Esophagus (tissue), 2 donors: Measurements from ENCODE around the gene TULP3. TPM values are rescaled to one million over a fixed set of nuclear protein-coding genes. Genes with fewer than 3 reads are reported as not detected.

ENCODE experiments used
- H3K27ac ChIP-seq, 2 donors: one replicate each; pipeline ENCODE4 v1.5.1; 2013; ENCODE audit warnings: low read depth in 2 of 2, mild to moderate bottlenecking in 2 of 2, inconsistent platforms in 1 of 2, low read length in 1 of 2, moderate library complexity in 1 of 2
- H3K27me3 ChIP-seq, 2 donors: one replicate each; pipeline ENCODE4 v1.6.1; 2013; ENCODE audit warnings: low read length in 2 of 2, control low read depth in 1 of 2, mild to moderate bottlenecking in 1 of 2; ENCODE audit not compliant: insufficient read depth in 2 of 2, control insufficient read depth in 1 of 2
- H3K36me3 ChIP-seq, 2 donors: one replicate each; pipeline ENCODE4 v1.6.1; 2013; ENCODE audit warnings: low read length in 1 of 2; ENCODE audit not compliant: control insufficient read depth in 2 of 2, insufficient read depth in 2 of 2
- H3K4me1 ChIP-seq, 2 donors: one replicate each; pipeline ENCODE4 v1.6.1; 2013; ENCODE audit warnings: low read length in 1 of 2; ENCODE audit not compliant: control insufficient read depth in 2 of 2, insufficient read depth in 2 of 2
- H3K4me3 ChIP-seq, 2 donors: one replicate each; pipeline ENCODE4 v1.5.1; 2013; ENCODE audit warnings: low read length in 2 of 2, mild to moderate bottlenecking in 2 of 2, low read depth in 1 of 2, moderate library complexity in 1 of 2
- H3K9me3 ChIP-seq, 2 donors: one replicate each; pipeline ENCODE4 v1.6.1; 2013; ENCODE audit warnings: mild to moderate bottlenecking in 2 of 2, low read depth in 1 of 2, low read length in 1 of 2, moderate library complexity in 1 of 2; ENCODE audit not compliant: control insufficient read depth in 2 of 2, insufficient read depth in 1 of 2
- WGBS, 2 donors: extraction: QIAGEN DNeasy Blood & Tissue Kit; methylation state at CpG; one replicate each; pipeline ENCODE4 v1.1.7; 2013; 5-methylcytosine and 5-hydroxymethylcytosine counted together
- polyA plus RNA-seq, 2 donors: library from polyadenylated mRNA; stranded (reverse); fragments of 200-250 nt; gene quantifications; one replicate each; pipeline ENCODE4 v1.2.3, GENCODE V29; 2013
- donor health status: healthy with polysubstance abuse.
- donor health status: Bipolar disorder and iron deficiency.

The TULP3 gene
- polyA plus RNA-seq, 2 donors, result 12.8 to 15.0 TPM

DNA sequence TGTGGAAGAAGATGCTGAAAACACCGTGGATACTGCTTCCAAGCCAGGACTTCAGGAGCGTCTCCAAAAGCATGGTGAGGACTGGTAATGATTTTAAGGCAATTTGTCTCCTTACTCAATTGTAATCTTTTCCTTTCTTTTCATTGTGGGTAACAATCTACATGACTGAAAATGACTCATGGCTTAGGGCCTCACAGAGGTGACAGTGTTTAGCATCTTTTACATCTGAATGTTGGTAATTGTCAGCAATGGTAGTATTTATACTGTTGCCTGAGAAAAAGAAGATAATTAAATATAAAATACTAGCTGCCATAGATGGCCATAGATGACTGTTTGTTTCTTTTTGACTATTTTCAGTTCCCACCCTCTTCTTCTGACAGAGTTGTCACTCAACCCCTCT, 31.6 kb downstream of the TULP3 start:
- Histone ChIP-seq H3K9me3 (no peaks in the 10 kb centered on the region), H3K27me3 (no peaks in the 10 kb centered on the region), H3K36me3 (peaks cover 4 to 15% of the 10 kb centered on the region in 2 donors), H3K4me1 (peaks cover 0 to 3% of the 10 kb centered on the region in 2 donors), H3K4me3 (no peak overlapping the region), H3K27ac (no peak overlapping the region)
- WGBS, 2 donors, result 93 to 95% methylated on average over 2 of the region's 2 CpGs

DNA sequence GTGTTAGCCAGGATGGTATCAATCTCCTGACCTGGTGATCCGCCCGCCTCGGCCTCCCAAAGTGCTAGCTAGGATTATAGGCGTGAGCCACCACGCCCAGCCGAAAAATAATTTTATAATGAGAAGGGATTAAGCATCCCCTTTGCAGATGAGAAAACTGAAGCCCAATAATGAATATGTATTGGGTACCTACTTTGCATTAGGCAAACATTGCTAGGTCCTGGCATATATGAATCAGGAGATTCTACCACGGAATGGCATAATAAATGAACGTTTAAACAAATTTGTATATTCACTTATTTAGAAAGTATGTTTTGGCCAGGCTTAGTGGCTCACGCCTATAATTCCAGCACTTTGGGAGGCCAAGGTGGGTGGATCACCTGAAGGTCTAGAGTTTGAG, 32.4 kb downstream of the TULP3 start:
- peaks cover 4 to 15% of the 10 kb centered on the region in 2 donors for H3K36me3 ChIP-seq
- peaks cover 0 to 3% of the 10 kb centered on the region in 2 donors for H3K4me1 ChIP-seq
- 95 to 98% methylated on average over 9 of the region's 9 CpGs for WGBS, 2 donors
- H3K9me3 ChIP-seq, result no peaks in the 10 kb centered on the region
- H3K27me3 ChIP-seq, result no peaks in the 10 kb centered on the region
- H3K4me3 ChIP-seq, result no peak overlapping the region
- no peak overlapping the region for H3K27ac ChIP-seq

DNA sequence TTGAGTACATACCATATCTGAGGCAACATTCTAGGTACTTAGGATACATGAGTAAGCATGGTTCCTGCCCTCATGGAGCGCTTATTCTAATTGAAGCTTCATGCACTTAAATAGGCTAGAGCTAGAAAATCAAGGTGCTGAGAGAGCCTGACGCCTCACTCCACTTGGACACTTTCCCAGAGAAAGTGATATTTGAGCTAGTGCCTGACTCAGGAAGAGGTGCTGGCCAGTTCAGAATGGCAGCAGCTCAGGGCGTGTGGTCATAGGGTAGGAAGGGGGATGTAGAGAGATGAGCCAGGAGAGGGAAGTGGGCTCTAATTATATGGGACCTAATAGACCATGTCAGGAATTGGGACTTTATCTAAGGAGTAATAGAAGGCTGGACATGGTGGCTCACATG, 33.3 kb downstream of the TULP3 start:
- Histone ChIP-seq H3K27ac (no peak overlapping the region), H3K4me1 (peaks cover 0 to 3% of the 10 kb centered on the region in 2 donors), H3K4me3 (no peak overlapping the region), H3K36me3 (peaks cover 4 to 15% of the 10 kb centered on the region in 2 donors), H3K9me3 (no peaks in the 10 kb centered on the region), H3K27me3 (no peaks in the 10 kb centered on the region)
- WGBS, 2 donors, result 82 to 87% methylated on average over 3 of the region's 3 CpGs

DNA sequence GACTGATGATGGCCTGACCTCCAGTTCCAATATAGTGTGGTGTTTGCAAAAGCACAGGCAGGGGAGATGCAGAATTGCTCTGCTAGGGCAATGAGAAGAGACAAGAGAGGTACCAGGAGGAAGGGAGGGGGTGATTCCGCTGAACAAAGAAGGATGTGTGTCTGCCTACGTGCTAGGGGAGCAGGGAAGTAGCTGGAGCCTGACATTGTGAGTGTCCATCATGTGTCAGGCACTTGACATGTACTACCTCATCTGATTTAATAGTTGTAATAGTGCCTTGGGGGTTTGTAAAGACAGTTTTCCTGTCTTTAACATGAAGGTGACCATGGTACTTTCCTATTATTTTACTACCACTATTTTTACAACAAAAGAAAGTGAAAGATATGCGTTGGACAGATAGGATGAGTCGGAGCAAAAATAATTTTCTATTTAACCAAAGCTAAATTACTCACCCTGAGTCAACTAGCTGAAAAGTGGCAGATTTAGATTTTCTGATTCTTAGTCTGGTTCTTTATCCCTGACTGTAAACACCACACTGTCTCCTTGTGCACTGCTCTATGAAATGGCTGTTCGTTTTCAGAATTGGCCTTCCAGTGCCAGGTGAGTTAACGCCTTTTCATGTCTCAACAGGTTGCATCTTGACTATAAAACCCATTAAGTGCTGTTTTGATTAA, 34.8 kb downstream of the TULP3 start:
- peaks cover 4 to 15% of the 10 kb centered on the region in 2 donors for H3K36me3 ChIP-seq
- peak overlapping the region; percentile 53 to 62 for H3K27ac ChIP-seq
- no peaks in the 10 kb centered on the region for H3K9me3 ChIP-seq
- H3K4me1 ChIP-seq, result peaks cover 0 to 3% of the 10 kb centered on the region in 2 donors
- 54 to 69% methylated on average over 6 of the region's 6 CpGs for WGBS, 2 donors
- no peak overlapping the region for H3K4me3 ChIP-seq
- no peaks in the 10 kb centered on the region for H3K27me3 ChIP-seq

- Histone ChIP-seq H3K9me3 (no peaks in the 10 kb centered on the region), H3K4me1 (no peaks in the 10 kb centered on the region), H3K27me3 (no peaks in the 10 kb centered on the region), H3K4me3 (no peak overlapping the region), H3K27ac (no peak overlapping the region), H3K36me3 (peaks cover 14 to 20% of the 10 kb centered on the region in 2 donors)
- WGBS, 2 donors, result 80% methylated on average over 8 of the region's 8 CpGs
These were observed 40.2 kb downstream of the TULP3 start for GRCh38 chr12:2930865-2931264.

DNA sequence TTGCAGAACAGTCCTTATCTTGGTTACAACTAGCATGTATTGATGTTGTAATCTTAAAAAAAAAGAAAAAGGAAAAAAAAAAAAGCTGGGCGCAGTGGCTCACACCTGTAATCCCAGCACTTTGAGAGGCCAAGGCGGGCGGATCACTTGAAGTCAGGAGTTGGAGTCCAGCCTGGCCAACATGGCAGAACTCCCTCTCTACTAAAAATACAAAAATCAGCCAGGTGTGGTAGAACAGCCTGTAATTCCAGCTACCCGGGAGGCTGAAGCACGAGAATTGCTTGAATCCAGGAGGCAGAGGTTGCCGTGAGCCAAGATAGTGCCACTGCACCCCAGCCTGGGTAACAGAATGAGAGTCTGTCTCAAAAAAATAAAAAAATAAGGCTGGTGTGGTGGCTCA, 42.9 kb downstream of the TULP3 start:
- Histone ChIP-seq H3K4me1 (no peaks in the 10 kb centered on the region), H3K27ac (no peak overlapping the region), H3K36me3 (peaks cover 14 to 17% of the 10 kb centered on the region in 2 donors), H3K4me3 (no peak overlapping the region), H3K9me3 (no peaks in the 10 kb centered on the region), H3K27me3 (no peaks in the 10 kb centered on the region)
- WGBS, 2 donors, result 92 to 96% methylated on average over 6 of the region's 6 CpGs

DNA sequence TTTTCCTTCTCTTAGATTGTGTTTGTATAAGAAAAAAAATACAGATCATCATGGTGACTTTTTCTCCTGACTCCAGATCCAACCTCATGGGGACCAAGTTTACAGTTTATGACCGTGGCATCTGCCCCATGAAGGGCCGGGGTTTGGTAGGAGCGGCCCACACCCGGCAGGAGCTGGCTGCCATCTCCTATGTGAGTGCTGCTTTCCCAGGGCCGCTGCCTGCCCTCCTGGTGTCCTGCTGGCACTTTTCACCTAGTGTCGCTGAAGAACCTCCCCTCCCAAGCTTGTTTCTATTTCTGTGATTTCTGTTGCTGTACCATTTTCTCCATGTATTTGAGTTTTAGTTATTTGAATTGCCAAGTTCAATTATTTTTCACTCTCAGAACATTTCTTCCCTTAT, 43.7 kb downstream of the TULP3 start:
- Histone ChIP-seq H3K4me1 (no peaks in the 10 kb centered on the region), H3K9me3 (no peaks in the 10 kb centered on the region), H3K27me3 (no peaks in the 10 kb centered on the region), H3K27ac (no peak overlapping the region), H3K4me3 (no peak overlapping the region), H3K36me3 (peaks cover 16 to 20% of the 10 kb centered on the region in 2 donors)
- 89 to 94% methylated on average over 6 of the region's 6 CpGs for WGBS, 2 donors

- no peak overlapping the region for H3K27ac ChIP-seq
- H3K27me3 ChIP-seq, result no peaks in the 10 kb centered on the region
- 93 to 94% methylated on average over 11 of the region's 11 CpGs for WGBS, 2 donors
- no peaks in the 10 kb centered on the region for H3K4me1 ChIP-seq
- H3K9me3 ChIP-seq, result no peaks in the 10 kb centered on the region
- no peak overlapping the region for H3K4me3 ChIP-seq
- peaks cover 20 to 27% of the 10 kb centered on the region in 2 donors for H3K36me3 ChIP-seq
These were observed 45.6 kb downstream of the TULP3 start for GRCh38 chr12:2936301-2936700.

DNA sequence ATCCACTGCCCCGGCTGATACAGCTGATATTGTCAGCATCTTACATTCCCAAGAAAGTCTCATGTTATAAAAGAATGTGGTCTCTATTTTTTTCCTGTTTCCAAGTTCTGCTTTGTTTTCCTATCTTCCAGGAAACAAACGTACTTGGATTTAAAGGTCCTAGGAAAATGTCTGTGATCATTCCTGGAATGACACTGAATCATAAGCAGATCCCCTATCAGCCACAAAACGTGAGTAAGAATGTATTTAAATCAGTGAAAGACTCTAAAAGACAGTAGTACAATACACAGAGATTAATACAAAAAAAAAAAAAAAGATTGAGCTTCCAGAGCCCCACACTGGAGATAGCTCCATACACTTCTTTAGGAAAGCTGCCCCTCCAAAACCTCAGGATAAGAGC, 46.8 kb downstream of the TULP3 start:
- Histone ChIP-seq H3K36me3 (peaks cover 18 to 24% of the 10 kb centered on the region in 2 donors), H3K9me3 (no peaks in the 10 kb centered on the region), H3K27me3 (no peaks in the 10 kb centered on the region), H3K4me3 (no peak overlapping the region), H3K4me1 (no peaks in the 10 kb centered on the region), H3K27ac (no peak overlapping the region)
- WGBS, 2 donors, result 74 to 80% methylated on average over 3 of the region's 3 CpGs

DNA sequence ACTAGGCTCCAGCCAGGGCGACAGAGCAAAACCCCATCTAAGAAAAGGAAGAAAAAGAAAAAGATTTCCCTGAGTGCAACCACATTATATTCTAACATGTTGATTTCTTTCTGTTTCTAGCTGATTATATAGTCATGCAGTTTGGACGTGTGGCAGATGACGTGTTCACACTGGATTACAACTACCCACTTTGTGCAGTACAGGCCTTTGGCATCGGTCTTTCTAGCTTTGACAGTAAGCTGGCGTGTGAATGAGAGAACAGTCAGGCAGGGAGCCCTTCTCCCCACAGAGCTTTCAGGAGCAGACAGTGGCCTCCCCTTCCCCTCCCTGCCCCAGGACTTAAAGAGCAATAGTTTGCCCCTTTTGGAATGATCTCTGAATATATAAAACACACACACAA, 48.5 kb downstream of the TULP3 start:
- WGBS, 2 donors, result 88 to 91% methylated on average over 5 of the region's 5 CpGs
- Histone ChIP-seq H3K9me3 (no peaks in the 10 kb centered on the region), H3K27me3 (no peaks in the 10 kb centered on the region), H3K27ac (no peak overlapping the region), H3K4me1 (no peaks in the 10 kb centered on the region), H3K36me3 (peaks cover 18% of the 10 kb centered on the region in 2 donors), H3K4me3 (no peak overlapping the region)
